GM12878 (cell line): ENCODE results near the gene COL9A2. TPM values are rescaled to one million over a fixed set of nuclear protein-coding genes. Genes with fewer than 3 reads are reported as not detected.

Experiments used
- ATAC-seq: fragments of 200-7000 bp; cut with Tn5 transposase; 3 replicates; pipeline ENCODE4 v1.9.1; 2020; ENCODE audit warnings: mild to moderate bottlenecking, moderate library complexity
- BruUV-seq: library from RNA; stranded (reverse); fragments of 400-500 nt; replicated peaks from 2 replicates; lab custom pipeline; 2021; lab: Mats Ljungman, UMichigan
- CTCF ChIA-PET: fragments of 300-600 bp; sonication (Branson Sonifier 250); formaldehyde crosslinking; extraction: SDS; loops from one replicate; lab custom pipeline; 2021; ENCODE audit warnings: inconsistent platforms; lab: Yijun Ruan, JAX
- POLR2A ChIA-PET: fragments of 350-600 bp; formaldehyde crosslinking; extraction: SDS; loops from one replicate; lab custom pipeline; 2021; ENCODE audit warnings: inconsistent platforms; lab: Charles Lee
- RAD21 ChIA-PET: fragments of 300-600 bp; sonication (Branson Sonifier 250); formaldehyde crosslinking; loops from one replicate; lab custom pipeline; 2023; ENCODE audit warnings: antibody characterized with exemption; ENCODE audit not compliant: unreplicated experiment; lab: Charles Lee
- SMC1A ChIA-PET: fragments of 300-600 bp; sonication (Branson Sonifier 250); formaldehyde crosslinking; loops from one replicate; lab custom pipeline; 2023; ENCODE audit not compliant: unreplicated experiment, uncharacterized antibody; lab: Charles Lee
- DNase-seq: peaks from one replicate; pipeline ENCODE4 v3.0.0-alpha.2; 2011; ENCODE audit warnings: low read depth, low spot score
- FAIRE-seq: peaks from 3 replicates; lab custom pipeline; 2011; peaks lifted over from hg19 to GRCh38; lab: Jason Lieb, UNC
- H2AFZ ChIP-seq: 2 replicates; pipeline ENCODE4 v1.6.0; 2011; ENCODE audit warnings: low read depth, low read length, control low read depth; ENCODE audit not compliant: control insufficient read depth
- H3K27ac ChIP-seq: 2 replicates; pipeline ENCODE4 v1.5.1; 2011; ENCODE audit warnings: control low read depth; ENCODE audit not compliant: control insufficient read depth, insufficient read depth
- H3K27me3 ChIP-seq, 2 experiments: replicated peaks in 1 of 2; 2 replicates each; pipeline versions ENCODE4 v1.6.0 to v1.6.1; 2011; ENCODE audit warnings: low read length in 1 of 2; ENCODE audit not compliant: control insufficient read depth in 2 of 2, insufficient read depth in 2 of 2
- H3K36me3 ChIP-seq, 2 experiments: 2 replicates each; pipeline ENCODE4 v1.5.1; 2011; ENCODE audit warnings: low read length in 1 of 2; ENCODE audit not compliant: control insufficient read depth in 2 of 2, insufficient read depth in 2 of 2
- H3K4me1 ChIP-seq: 2 replicates; pipeline ENCODE4 v1.6.1; 2011; ENCODE audit warnings: mild to moderate bottlenecking, low read length, moderate library complexity, mixed read lengths; ENCODE audit not compliant: control insufficient read depth, insufficient read depth
- H3K4me2 ChIP-seq: 2 replicates; pipeline ENCODE4 v1.6.0; 2011; ENCODE audit warnings: control low read depth; ENCODE audit not compliant: control insufficient read depth, insufficient read depth
- H3K4me3 ChIP-seq: fragments of 200-600 bp; sonication (generic); 2 replicates; pipeline ENCODE4 v1.5.1; 2016
- H3K79me2 ChIP-seq: 2 replicates; pipeline ENCODE4 v1.6.0; 2011; ENCODE audit warnings: low read length; ENCODE audit not compliant: control insufficient read depth, insufficient read depth
- H3K9ac ChIP-seq: 2 replicates; pipeline ENCODE4 v1.8.0; 2011; ENCODE audit warnings: low read length, control low read depth, mixed read lengths; ENCODE audit not compliant: control insufficient read depth, insufficient read depth
- H3K9me3 ChIP-seq: replicated peaks from 3 replicates; pipeline ENCODE4 v1.5.1; 2011; ENCODE audit warnings: mild to moderate bottlenecking, low read length; ENCODE audit not compliant: control insufficient read depth, insufficient read depth
- H4K20me1 ChIP-seq: 2 replicates; pipeline ENCODE4 v1.6.0; 2011; ENCODE audit not compliant: control insufficient read depth, insufficient read depth
- JUNB ChIP-seq: IDR thresholded peaks from 2 replicates; pipeline ENCODE4 v1.6.1; 2016; ENCODE audit warnings: antibody characterized with exemption, mild to moderate bottlenecking
- POLR2A ChIP-seq: IDR thresholded peaks from 2 replicates; pipeline ENCODE4 v1.6.1; 2011; ENCODE audit warnings: low read depth, mild to moderate bottlenecking, low read length
- POLR2AphosphoS2 ChIP-seq: IDR thresholded peaks from 2 replicates; pipeline ENCODE4 v1.6.1; 2011; ENCODE audit warnings: low read depth, mild to moderate bottlenecking, low read length, improper control_type of control experiment, moderate library complexity
- SMAD1 ChIP-seq: fragments of 450-650 bp; IDR thresholded peaks from 2 replicates; pipeline ENCODE4 v1.6.1; 2018; ENCODE audit warnings: mild to moderate bottlenecking, low read depth; ENCODE audit not compliant: partially characterized antibody
- SPI1 ChIP-seq: IDR thresholded peaks from 2 replicates; pipeline ENCODE4 v1.6.1; 2011; ENCODE audit warnings: low read depth, mild to moderate bottlenecking, low read length, moderate library complexity, borderline replicate concordance; ENCODE audit not compliant: insufficient read depth
- WGBS: methylation state at CpG from one replicate; pipeline ENCODE4 v1.1.6; 2016; ENCODE audit warnings: low lambda C conversion rate; ENCODE audit not compliant: insufficient replicate concordance, insufficient coverage; ENCODE audit errors: missing lambda C conversion rate; 5-methylcytosine and 5-hydroxymethylcytosine counted together
- in situ Hi-C: fragments of 300-500 bp; cut with MboI; formaldehyde crosslinking; loops from 9 replicates; pipeline ENCODE4 v1.14.3; 2018; ENCODE audit warnings: mixed read lengths
- intact Hi-C: fragments of 100-400 bp; cut with micrococcal nuclease; formaldehyde crosslinking; loops from one replicate; pipeline ENCODE4 v1.14.2; 2022; ENCODE audit not compliant: unreplicated experiment
- polyA plus RNA-seq, 11 experiments: library from polyadenylated mRNA; depleted of rRNA in 4 of 11; unstranded in 6 of 11; stranded (reverse) in 5 of 11; fragments of >200 nt; fragmentation: Nextera tagmentation in 4 of 11; fragmentation: Illumina TruSeq in 1 of 11; extraction: Ambion mirVana in 4 of 11; extraction: Trizol in 1 of 11; gene quantifications; 1 replicate in 1 of 11; 2 replicates in 10 of 11; pipeline versions ENCODE4 v1.2.1 to v1.2.3, GENCODE V29; 2011 to 2016; ENCODE audit warnings: inconsistent platforms in 2 of 11, missing spikeins in 2 of 11, low read depth in 1 of 11
- total RNA-seq, 4 experiments: library from RNA; depleted of rRNA in 3 of 4; stranded (reverse); fragments of >200 nt in 3 of 4; fragmentation: Illumina TruSeq in 1 of 4; extraction: Trizol in 1 of 4; gene quantifications; 2 replicates each; pipeline versions ENCODE4 v1.2.1 to v1.2.3, GENCODE V29; 2013 to 2021
- TF ChIP-seq, protein P1 (sequence below): fragments of 150-350 bp; IDR thresholded peaks from 2 replicates; pipeline ENCODE4 v1.6.1; 2014; ENCODE audit warnings: mild to moderate bottlenecking, low read depth, low read length

COL9A2 gene
- total and polyA plus RNA-seq, 10 of the 15 experiments (the other 5 are each of a cell fraction or from before 2014, with no cell fraction given) = 3.1 to 63.3 (median 22.4) TPM

DNA sequence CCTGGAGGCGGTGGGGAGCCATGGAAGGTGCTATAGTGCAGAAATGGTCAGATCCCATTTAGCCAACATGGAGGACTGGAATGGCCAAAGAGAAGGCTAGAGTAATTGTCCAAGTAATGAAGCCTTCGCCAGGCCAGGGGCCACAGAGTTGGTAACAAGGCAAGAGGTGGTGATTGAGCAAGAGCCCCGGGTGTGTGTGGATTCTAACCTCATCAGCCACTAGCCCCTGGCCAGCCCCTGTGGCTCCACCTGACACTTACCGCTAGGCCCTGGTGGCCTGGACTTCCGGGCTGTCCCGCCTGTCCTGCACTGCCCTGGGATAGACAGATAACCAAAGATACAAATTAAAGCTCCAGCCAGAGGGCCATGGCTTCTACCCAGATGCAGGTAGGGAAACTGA, 9.9 kb downstream of the COL9A2 start (continued):
- TF ChIP-seq, protein P1, sequence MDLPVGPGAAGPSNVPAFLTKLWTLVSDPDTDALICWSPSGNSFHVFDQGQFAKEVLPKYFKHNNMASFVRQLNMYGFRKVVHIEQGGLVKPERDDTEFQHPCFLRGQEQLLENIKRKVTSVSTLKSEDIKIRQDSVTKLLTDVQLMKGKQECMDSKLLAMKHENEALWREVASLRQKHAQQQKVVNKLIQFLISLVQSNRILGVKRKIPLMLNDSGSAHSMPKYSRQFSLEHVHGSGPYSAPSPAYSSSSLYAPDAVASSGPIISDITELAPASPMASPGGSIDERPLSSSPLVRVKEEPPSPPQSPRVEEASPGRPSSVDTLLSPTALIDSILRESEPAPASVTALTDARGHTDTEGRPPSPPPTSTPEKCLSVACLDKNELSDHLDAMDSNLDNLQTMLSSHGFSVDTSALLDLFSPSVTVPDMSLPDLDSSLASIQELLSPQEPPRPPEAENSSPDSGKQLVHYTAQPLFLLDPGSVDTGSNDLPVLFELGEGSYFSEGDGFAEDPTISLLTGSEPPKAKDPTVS = no peak
- TF ChIP-seq SPI1 (no peak), JUNB (no peak), POLR2AphosphoS2 (no peak)

DNA sequence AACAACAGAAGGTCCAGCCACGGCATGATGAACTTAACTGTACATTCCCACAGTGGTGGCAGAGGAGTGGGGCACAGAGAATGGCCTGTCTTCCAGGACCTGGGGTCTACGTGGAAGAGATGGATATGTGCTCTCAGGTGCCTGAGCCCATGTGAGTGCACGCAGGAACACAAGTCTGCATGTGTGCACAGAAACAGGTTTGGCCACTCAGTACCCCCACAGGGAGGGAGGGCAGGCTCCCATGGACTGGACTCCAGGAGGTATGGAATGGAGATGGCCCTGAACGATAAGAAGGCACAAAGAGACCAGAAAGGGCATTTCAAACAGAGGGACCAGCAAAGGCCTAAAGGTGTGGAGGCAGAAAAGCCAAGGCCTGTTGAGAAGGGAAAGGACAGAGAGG, 10.8 kb downstream of the COL9A2 start:
- Histone ChIP-seq H3K79me2 (no peaks in the 10 kb centered on the region), H3K36me3 (peaks cover 0 to 2% of the 10 kb centered on the region in 2 experiments; a peak in 3 of 4 replicates), H4K20me1 (no peaks in the 10 kb centered on the region)
- ChIA-PET RAD21 (no interaction called here), POLR2A (no interaction called here)
- TF ChIP-seq POLR2A = peak; percentile 37; the same call in 1 of the 2 replicates
- TF ChIP-seq SMAD1 = no peak
- TF ChIP-seq, all 136 proteins: peak for 1
- FAIRE-seq (no peak), DNase-seq (no peak), ATAC-seq (no peak)
- H3K9ac ChIP-seq = no peak overlapping the region
- H3K4me2 ChIP-seq = no peak overlapping the region
- ChIA-PET CTCF (interaction anchor here (1.3 to 1.6 kb wide), 3 partner anchors 32 to 154 kb away, joined by 4 to 5 read pairs (median 5); no protein-coding TSS in a partner anchor), SMC1A (no interaction called here)
- no peak overlapping the region for H2AFZ ChIP-seq
- intact Hi-C loops = no loop called here
- H3K4me3 ChIP-seq = no peak overlapping the region
- BruUV-seq = no TSS peak
- in situ Hi-C loops = no loop called here
- H3K27ac ChIP-seq = no peak overlapping the region
- H3K27me3 ChIP-seq = no peaks in the 10 kb centered on the region
- WGBS = 84% methylated on average over 4 of the region's 4 CpGs
- no peaks in the 10 kb centered on the region for H3K4me1 ChIP-seq
- no peaks in the 10 kb centered on the region for H3K9me3 ChIP-seq
